ENCODE results near the gene SFSWAP.

- TF ChIP-seq POLR2A (IDR thresholded peaks at IDR 0.05; ENCODE audit: low read length) (no peak), RCOR1 (IDR thresholded peaks at IDR 0.05; ENCODE audit: low read depth, low read length) (no peak), CTCF (IDR thresholded peaks at IDR 0.05) (no peak), MAX (IDR thresholded peaks at IDR 0.05) (no peak), CEBPB (IDR thresholded peaks at IDR 0.05) (no peak), REST (IDR thresholded peaks at IDR 0.05) (no peak), KDM5A (IDR thresholded peaks at IDR 0.05) (no peak), TFCP2L1 (CRISPR knock-in tag; IDR thresholded peaks at IDR 0.05) (no peak)
Measured at GRCh38 chr12:131840643-131841416, 129.9 kb downstream of the SFSWAP start.

Measured in A549 (cell line).